OCI-LY7 (cell line): ENCODE data around the gene CYP24A1.

Source experiments
- EZH2phosphoT487 ChIP-seq: fragments of 200-600 bp; sonication (generic); IDR thresholded peaks from 2 replicates; pipeline ENCODE4 v1.6.1; 2018; ENCODE audit warnings: low read depth, borderline replicate concordance, mild to moderate bottlenecking, mixed run types, antibody characterized with exemption, low read length, moderate library complexity, mixed read lengths
- TF ChIP-seq, protein P1 (sequence below): fragments of 200-600 bp; sonication (generic); conservative IDR thresholded peaks from 2 replicates; pipeline ENCODE4 v1.5.1; 2014; ENCODE audit warnings: mild to moderate bottlenecking, antibody characterized with exemption, low read length, moderate library complexity, mixed read lengths

DNA sequence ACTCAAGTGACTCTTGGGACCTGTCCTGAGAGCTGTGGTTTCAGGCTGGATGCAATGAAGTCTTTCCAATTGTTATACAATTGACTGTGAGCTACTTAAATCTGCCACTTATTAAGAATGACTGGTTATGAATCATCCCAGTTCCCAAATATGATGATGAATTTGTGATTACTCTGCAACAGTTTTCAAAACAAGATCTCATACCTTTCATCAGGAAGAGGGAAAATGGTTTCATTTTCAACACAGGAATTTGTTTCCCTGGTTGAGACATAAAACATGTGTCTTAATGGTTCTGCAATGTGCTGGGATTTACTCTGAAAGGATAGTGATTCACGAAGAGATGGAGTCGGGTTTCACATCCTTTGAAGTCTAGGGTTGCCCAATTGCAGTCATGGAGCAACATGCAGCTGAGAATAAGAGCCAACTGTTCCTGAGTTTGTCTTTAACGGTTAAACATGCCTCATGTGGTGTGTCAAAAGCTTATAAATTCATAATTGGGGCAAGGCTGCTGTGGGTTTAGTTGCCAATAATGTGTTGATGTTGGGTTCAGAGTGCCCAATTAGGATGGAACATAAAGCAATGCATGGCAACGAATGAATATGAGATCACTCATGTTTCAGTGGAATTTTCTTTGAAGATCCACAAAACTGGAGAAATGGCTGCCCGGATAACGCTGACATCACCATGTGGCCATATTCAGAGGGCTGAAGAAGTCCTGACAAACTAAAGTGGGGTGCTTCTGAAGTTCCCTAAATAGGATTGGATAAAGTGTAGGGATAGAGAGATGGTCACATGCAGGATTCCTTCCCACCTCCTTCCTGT is 41.0 kb downstream of the CYP24A1 start:
- TF ChIP-seq, protein P1, sequence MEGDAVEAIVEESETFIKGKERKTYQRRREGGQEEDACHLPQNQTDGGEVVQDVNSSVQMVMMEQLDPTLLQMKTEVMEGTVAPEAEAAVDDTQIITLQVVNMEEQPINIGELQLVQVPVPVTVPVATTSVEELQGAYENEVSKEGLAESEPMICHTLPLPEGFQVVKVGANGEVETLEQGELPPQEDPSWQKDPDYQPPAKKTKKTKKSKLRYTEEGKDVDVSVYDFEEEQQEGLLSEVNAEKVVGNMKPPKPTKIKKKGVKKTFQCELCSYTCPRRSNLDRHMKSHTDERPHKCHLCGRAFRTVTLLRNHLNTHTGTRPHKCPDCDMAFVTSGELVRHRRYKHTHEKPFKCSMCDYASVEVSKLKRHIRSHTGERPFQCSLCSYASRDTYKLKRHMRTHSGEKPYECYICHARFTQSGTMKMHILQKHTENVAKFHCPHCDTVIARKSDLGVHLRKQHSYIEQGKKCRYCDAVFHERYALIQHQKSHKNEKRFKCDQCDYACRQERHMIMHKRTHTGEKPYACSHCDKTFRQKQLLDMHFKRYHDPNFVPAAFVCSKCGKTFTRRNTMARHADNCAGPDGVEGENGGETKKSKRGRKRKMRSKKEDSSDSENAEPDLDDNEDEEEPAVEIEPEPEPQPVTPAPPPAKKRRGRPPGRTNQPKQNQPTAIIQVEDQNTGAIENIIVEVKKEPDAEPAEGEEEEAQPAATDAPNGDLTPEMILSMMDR: no peak
- no peak for TF ChIP-seq EZH2phosphoT487
